ENCODE measurements around the gene HSPA12B. TPM values are rescaled to one million over a fixed set of nuclear protein-coding genes. Genes with fewer than 3 reads are reported as not detected.

The HSPA12B gene
- total RNA-seq, 1 donor from 2014 or later = 0.44 TPM

DNA sequence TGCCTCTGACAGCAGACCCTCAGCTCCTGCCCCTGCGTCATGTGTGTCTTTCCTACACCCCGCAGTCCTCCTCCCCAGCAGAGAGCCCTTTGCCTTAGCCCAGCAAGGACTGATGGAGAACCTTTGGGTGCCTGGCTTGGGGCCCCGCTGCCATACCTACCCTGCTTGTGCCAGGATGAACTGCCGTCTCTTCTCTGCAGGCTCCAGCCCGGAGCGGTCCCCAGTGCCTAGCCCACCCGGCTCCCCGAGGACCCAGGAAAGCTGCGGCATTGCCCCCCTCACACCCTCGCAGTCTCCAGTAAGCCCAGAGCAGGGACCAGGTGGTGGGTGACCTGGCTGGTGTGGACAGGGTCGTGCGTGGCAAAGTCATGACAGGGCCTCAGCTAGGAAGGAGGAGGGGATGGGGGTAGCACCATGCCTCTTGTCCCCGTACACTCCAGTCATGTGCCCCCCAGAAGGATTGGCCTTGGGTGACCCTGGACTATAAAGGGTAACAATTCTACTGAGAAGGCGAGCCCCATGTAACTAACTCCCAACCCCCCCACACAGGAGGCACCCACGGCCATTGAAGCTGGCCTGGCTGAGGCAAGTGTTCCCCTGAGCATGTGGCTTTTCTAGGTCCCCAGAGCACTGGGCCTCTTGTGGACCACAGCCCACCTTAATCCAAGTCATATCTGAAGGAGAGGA is 8.3 kb downstream of the HSPA12B start:
- H3K4me3 Mint-ChIP-seq (ENCODE audit: unreplicated experiment) = no peak overlapping the region
- H3K9me3 Mint-ChIP-seq (ENCODE audit: unreplicated experiment) = peaks cover 2% of the 10 kb centered on the region
- peaks cover 12% of the 10 kb centered on the region for H3K27me3 Mint-ChIP-seq (ENCODE audit: unreplicated experiment)
- no peak overlapping the region for H3K27ac Mint-ChIP-seq (ENCODE audit: unreplicated experiment)
- H3K4me1 Mint-ChIP-seq (ENCODE audit: low read depth, unreplicated experiment) = no peaks in the 10 kb centered on the region
- TF ChIP-seq, protein P1, sequence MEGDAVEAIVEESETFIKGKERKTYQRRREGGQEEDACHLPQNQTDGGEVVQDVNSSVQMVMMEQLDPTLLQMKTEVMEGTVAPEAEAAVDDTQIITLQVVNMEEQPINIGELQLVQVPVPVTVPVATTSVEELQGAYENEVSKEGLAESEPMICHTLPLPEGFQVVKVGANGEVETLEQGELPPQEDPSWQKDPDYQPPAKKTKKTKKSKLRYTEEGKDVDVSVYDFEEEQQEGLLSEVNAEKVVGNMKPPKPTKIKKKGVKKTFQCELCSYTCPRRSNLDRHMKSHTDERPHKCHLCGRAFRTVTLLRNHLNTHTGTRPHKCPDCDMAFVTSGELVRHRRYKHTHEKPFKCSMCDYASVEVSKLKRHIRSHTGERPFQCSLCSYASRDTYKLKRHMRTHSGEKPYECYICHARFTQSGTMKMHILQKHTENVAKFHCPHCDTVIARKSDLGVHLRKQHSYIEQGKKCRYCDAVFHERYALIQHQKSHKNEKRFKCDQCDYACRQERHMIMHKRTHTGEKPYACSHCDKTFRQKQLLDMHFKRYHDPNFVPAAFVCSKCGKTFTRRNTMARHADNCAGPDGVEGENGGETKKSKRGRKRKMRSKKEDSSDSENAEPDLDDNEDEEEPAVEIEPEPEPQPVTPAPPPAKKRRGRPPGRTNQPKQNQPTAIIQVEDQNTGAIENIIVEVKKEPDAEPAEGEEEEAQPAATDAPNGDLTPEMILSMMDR (IDR thresholded peaks at IDR 0.05; ENCODE audit: partially characterized antibody, unreplicated experiment) = no peak
- H3K36me3 Mint-ChIP-seq (ENCODE audit: unreplicated experiment) = peaks cover 11% of the 10 kb centered on the region
- DNase-seq = no peak

DNA sequence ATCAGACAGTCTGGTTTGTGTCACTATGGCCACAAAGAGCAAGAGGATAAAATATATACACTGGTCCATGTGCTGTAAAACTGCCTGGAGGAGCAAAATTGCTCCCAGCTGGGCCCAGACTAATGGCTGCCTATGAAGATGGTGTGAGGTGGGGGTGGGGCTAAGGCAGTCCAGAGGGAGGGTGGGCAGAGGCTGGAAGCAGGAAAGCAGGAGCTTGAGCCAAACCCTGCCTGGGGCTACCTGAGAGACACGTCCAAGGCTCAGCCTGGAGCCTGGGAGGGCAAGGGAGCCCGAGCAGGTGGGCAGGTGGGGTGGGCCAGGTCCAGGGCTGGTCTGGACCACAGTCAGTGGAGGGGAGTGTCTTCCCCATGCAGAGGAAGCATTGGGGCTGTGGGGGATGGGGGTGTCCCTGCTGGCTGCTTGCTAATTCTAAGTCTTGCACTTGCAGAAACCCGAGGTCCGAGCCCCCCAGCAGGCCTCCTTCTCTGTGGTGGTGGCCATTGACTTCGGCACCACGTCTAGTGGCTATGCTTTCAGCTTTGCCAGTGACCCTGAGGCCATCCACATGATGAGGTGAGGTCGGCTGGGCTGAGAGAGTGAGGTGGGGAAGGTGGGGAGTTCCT is 9.5 kb downstream of the HSPA12B start:
- TF ChIP-seq, protein P1 (IDR thresholded peaks at IDR 0.05; ENCODE audit: partially characterized antibody, unreplicated experiment) = no peak
- peaks cover 13% of the 10 kb centered on the region for H3K27me3 Mint-ChIP-seq (ENCODE audit: unreplicated experiment)
- H3K36me3 Mint-ChIP-seq (ENCODE audit: unreplicated experiment) = peaks cover 11% of the 10 kb centered on the region
- no peaks in the 10 kb centered on the region for H3K4me1 Mint-ChIP-seq (ENCODE audit: low read depth, unreplicated experiment)
- H3K4me3 Mint-ChIP-seq (ENCODE audit: unreplicated experiment) = no peak overlapping the region
- DNase-seq = no peak
- peaks cover 2% of the 10 kb centered on the region for H3K9me3 Mint-ChIP-seq (ENCODE audit: unreplicated experiment)
- H3K27ac Mint-ChIP-seq (ENCODE audit: unreplicated experiment) = no peak overlapping the region

DNA sequence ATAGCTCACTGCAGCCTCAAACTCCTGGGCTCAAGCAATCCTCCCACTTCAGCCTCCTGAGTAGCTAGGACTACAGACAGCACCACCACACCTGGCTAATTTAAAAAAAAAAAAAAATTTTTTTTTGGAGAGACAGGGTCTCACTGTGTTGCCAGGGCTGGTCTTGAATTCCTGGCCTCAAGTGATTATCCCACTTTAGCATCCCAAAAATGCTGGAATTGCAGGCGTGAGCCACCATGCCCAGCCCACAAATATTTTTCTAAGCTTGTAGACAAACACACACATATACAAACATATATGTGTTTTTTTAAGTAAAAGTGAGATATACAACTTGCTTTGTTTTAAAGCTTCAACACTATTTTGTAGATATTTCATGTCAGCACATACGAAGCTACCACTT is 10.8 kb downstream of the HSPA12B start:
- H3K9me3 Mint-ChIP-seq (ENCODE audit: unreplicated experiment) = peaks cover 5% of the 10 kb centered on the region
- H3K27me3 Mint-ChIP-seq (ENCODE audit: unreplicated experiment) = peaks cover 15% of the 10 kb centered on the region
- no peak overlapping the region for H3K4me3 Mint-ChIP-seq (ENCODE audit: unreplicated experiment)
- H3K27ac Mint-ChIP-seq (ENCODE audit: unreplicated experiment) = no peak overlapping the region
- H3K36me3 Mint-ChIP-seq (ENCODE audit: unreplicated experiment) = peaks cover 11% of the 10 kb centered on the region
- TF ChIP-seq, protein P1 (IDR thresholded peaks at IDR 0.05; ENCODE audit: partially characterized antibody, unreplicated experiment) = no peak
- DNase-seq = no peak
- no peaks in the 10 kb centered on the region for H3K4me1 Mint-ChIP-seq (ENCODE audit: low read depth, unreplicated experiment)

DNA sequence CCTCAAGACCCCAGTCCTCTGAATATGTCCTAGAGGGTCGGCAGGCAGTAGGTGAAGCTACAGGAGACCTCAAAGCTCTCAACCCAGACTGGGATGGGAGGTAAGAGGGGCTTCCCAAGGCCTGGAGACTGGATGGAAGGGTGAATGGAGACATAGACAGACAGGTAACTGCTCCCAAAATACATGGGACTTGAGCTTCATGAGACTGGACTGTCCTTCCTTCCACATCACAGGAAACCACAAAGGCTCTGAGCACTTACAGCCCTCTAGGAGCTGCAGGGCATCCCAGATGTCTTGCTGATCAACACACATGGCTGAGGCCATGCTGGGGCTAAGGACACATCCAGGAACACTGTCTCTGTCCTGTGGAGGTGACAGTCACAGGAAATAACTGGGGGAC is 11.6 kb downstream of the HSPA12B start:
- TF ChIP-seq, protein P1 (IDR thresholded peaks at IDR 0.05; ENCODE audit: partially characterized antibody, unreplicated experiment) = no peak
- DNase-seq = no peak
- H3K27ac Mint-ChIP-seq (ENCODE audit: unreplicated experiment) = no peak overlapping the region
- H3K36me3 Mint-ChIP-seq (ENCODE audit: unreplicated experiment) = peaks cover 11% of the 10 kb centered on the region
- peaks cover 15% of the 10 kb centered on the region for H3K27me3 Mint-ChIP-seq (ENCODE audit: unreplicated experiment)
- H3K9me3 Mint-ChIP-seq (ENCODE audit: unreplicated experiment) = peaks cover 8% of the 10 kb centered on the region
- H3K4me1 Mint-ChIP-seq (ENCODE audit: low read depth, unreplicated experiment) = no peaks in the 10 kb centered on the region
- H3K4me3 Mint-ChIP-seq (ENCODE audit: unreplicated experiment) = no peak overlapping the region
